HCT116 (cell line): Measurements from ENCODE around the gene NTRK3.

ENCODE experiments used
- CTCF ChIP-seq, 3 experiments: fragments of 200-600 bp in 1 of 3; sonication (generic) in 1 of 3; IDR thresholded peaks in 2 of 3; conservative IDR thresholded peaks in 1 of 3; 2 replicates each; pipeline ENCODE4 v1.5.1; 2012 to 2017; ENCODE audit warnings: low read depth in 2 of 3, low read length in 2 of 3, antibody characterized with exemption in 1 of 3, borderline replicate concordance in 1 of 3, control low read depth in 1 of 3, mild to moderate bottlenecking in 1 of 3, mixed read lengths in 1 of 3, mixed run types in 1 of 3, moderate library complexity in 1 of 3; ENCODE audit not compliant: insufficient read depth in 1 of 3
- POLR2A ChIP-seq: IDR thresholded peaks from 2 replicates; pipeline ENCODE4 v1.7.0; 2011; ENCODE audit warnings: borderline replicate concordance; ENCODE audit not compliant: insufficient read depth, insufficient read length; ENCODE audit errors: extremely low read depth
- POLR2AphosphoS5 ChIP-seq: IDR thresholded peaks from 2 replicates; pipeline ENCODE4 v1.6.1; 2011; ENCODE audit warnings: mild to moderate bottlenecking, low read depth, low read length, moderate library complexity
- REST ChIP-seq: IDR thresholded peaks from 2 replicates; pipeline ENCODE4 v1.6.1; 2012; ENCODE audit warnings: low read depth
- SP1 ChIP-seq: IDR thresholded peaks from 2 replicates; pipeline ENCODE4 v1.6.1; 2012; ENCODE audit warnings: low read depth
- SRF ChIP-seq: IDR thresholded peaks from 2 replicates; pipeline ENCODE4 v1.6.1; 2012; ENCODE audit warnings: low read depth

- TF ChIP-seq POLR2A: no peak
- TF ChIP-seq POLR2AphosphoS5: no peak
- no peak for TF ChIP-seq CTCF (IDR thresholded peaks at IDR 0.05 in 2 of 3, conservative IDR thresholded peaks at IDR 0.05 in 1 of 3; ENCODE audit: borderline replicate concordance in 1 of 3, insufficient read depth in 1 of 3, low read depth in 2 of 3, low read length in 2 of 3)
- TF ChIP-seq REST: no peak
- no peak for TF ChIP-seq SRF
- no peak for TF ChIP-seq SP1
Observed at GRCh38 chr15:87939848-87940457, 316.6 kb downstream of the NTRK3 start.
